Spinal cord (tissue), 10 donors: Measurements from ENCODE around the gene SSBP1. TPM values are rescaled to one million over a fixed set of nuclear protein-coding genes. Genes with fewer than 3 reads are reported as not detected.
A peak's percentile ranks its signal among the peaks of the same experiment; 100 is the strongest.

Source experiments
- DNase-seq, 6 donors: peaks; one replicate each; pipeline versions ENCODE4 v3.0.0 to v3.0.0-alpha.2; 2013 to 2015; ENCODE audit warnings: low spot score in 6 of 6, low read depth in 4 of 6
- H3K27ac ChIP-seq: one replicate; pipeline ENCODE4 v1.5.1; 2013; ENCODE audit warnings: low read depth, low read length, control low read depth
- H3K27me3 ChIP-seq: one replicate; pipeline ENCODE4 v1.6.1; 2013; ENCODE audit warnings: low read length; ENCODE audit not compliant: control insufficient read depth, insufficient read depth
- H3K36me3 ChIP-seq: one replicate; pipeline ENCODE4 v1.6.1; 2013; ENCODE audit warnings: low read length; ENCODE audit not compliant: control insufficient read depth, insufficient read depth
- H3K4me1 ChIP-seq: one replicate; pipeline ENCODE4 v1.6.1; 2013; ENCODE audit warnings: low read length; ENCODE audit not compliant: control insufficient read depth, insufficient read depth
- H3K4me3 ChIP-seq: one replicate; pipeline ENCODE4 v1.5.1; 2013; ENCODE audit warnings: low read depth, low read length, control low read depth
- H3K9me3 ChIP-seq: one replicate; pipeline ENCODE4 v1.6.1; 2013; ENCODE audit warnings: low read length; ENCODE audit not compliant: control insufficient read depth, insufficient read depth
- WGBS: methylation state at CpG from one replicate; pipeline ENCODE4 v1.1.5; 2013; ENCODE audit warnings: missing lambda C conversion rate; ENCODE audit not compliant: insufficient coverage; 5-methylcytosine and 5-hydroxymethylcytosine counted together
- polyA plus RNA-seq, 2 donors: library from polyadenylated mRNA; unstranded; fragments of 120-200 nt; gene quantifications; one replicate each; pipeline ENCODE4 v1.2.1, GENCODE V29; 2013; ENCODE audit not compliant: insufficient read length in 2 of 2
- total RNA-seq, 2 donors: library from RNA; depleted of rRNA in 1 of 2; stranded (reverse); fragments of 120-200 nt in 1 of 2; fragments of >200 nt in 1 of 2; gene quantifications; one replicate each; pipeline versions ENCODE4 v1.2.3 to v1.2.4, GENCODE V29; 2013 to 2014
- donor health status: healthy.

The SSBP1 gene
- total and polyA plus RNA-seq, 4 donors, result 86.5 to 150 (median 118) TPM

DNA sequence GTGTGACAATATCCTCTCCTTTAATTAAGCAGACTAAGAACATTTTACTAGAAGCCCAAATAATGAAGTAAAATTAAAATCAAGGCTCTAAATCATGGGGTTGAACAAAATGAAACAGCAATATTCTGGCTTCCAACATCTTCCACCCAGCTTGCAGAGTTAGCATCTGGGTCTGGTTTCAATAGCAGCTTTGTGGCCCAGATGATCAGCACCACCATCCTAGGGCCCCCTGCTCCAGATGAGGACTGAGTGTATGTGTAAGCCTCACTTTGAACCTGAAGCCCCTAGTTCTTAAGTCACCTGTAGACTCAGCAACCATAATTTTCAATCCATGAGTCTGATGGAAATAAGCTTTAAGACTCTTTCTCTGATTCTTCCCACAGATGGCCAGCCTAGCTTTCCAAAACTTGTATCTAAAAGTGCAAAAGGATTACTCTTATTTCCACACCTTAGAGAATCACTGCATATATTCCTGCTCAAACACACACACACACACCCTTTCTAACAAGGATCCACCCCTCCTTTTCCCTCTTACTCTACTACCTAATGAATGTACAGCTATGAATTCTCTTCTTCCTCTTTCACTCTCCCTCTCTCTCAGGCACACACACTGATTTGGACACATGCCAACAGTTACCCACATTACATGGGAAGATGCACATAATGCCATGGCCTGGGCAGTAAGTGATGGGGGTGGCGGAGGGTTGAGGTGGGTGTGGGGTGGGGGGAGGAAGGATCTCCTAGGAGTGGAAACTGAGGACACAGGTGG, 39.7 kb upstream of the SSBP1 start:
- no peaks in the 10 kb centered on the region for H3K36me3 ChIP-seq
- H3K27me3 ChIP-seq, result no peaks in the 10 kb centered on the region
- H3K27ac ChIP-seq, result no peak overlapping the region
- WGBS, result no CpG with 5 or more reads among the region's 1 CpG
- no peaks in the 10 kb centered on the region for H3K9me3 ChIP-seq
- no peak for DNase-seq
- no peak overlapping the region for H3K4me3 ChIP-seq
- H3K4me1 ChIP-seq, result peaks cover 28% of the 10 kb centered on the region

DNA sequence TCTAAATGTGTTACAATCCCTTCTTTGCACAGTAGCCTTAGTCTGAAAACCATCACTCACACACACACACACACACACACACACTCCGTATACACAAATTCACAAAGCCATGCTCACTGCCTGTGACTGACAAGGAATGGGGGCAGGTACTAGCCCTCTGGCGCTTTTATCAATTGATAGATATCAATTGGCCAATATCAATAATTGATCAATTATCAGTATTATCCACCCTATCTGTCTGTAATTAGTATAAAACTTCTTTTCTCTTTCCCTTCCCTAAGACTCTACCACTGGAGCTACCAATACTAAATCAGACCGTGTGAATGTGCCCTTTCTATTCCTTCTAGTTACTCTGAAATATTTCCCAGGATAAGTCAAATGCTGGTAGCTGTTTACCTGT, 38.3 kb upstream of the SSBP1 start:
- DNase-seq, result no peak
- no peaks in the 10 kb centered on the region for H3K27me3 ChIP-seq
- WGBS, result no CpG with 5 or more reads among the region's 3 CpGs
- no peaks in the 10 kb centered on the region for H3K36me3 ChIP-seq
- H3K4me3 ChIP-seq, result no peak overlapping the region
- H3K4me1 ChIP-seq, result peaks cover 28% of the 10 kb centered on the region
- no peak overlapping the region for H3K27ac ChIP-seq
- no peaks in the 10 kb centered on the region for H3K9me3 ChIP-seq

DNA sequence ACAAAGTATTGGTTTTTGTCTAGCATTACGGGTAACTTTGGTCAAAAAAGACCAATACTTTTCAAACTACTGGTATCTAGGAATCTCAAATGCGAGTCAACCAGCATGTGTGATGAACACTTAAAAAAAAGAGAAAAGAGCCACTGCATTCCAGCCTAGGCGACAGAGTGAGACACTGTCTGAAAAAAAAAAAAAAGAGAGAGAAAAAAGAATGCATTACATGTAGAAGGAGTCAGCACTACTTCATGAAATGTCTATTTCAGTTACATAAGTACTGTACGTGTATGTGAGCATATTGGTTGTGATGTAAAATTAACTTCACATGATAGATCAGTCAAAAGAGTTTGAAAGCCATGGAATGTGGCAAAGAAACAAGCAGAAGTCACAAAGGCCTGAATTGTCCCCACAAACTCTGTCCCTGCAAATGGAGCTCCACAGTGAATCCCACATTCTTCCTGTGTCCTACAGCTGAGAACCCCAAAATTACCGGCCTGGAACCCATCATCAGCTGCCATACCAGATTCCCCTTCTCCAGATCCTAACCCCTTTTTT, 37.8 kb upstream of the SSBP1 start:
- Histone ChIP-seq H3K36me3 (no peaks in the 10 kb centered on the region), H3K4me3 (peak overlapping the region; percentile 56), H3K27ac (peak overlapping the region; percentile 61), H3K27me3 (no peaks in the 10 kb centered on the region), H3K4me1 (peaks cover 28% of the 10 kb centered on the region), H3K9me3 (no peaks in the 10 kb centered on the region)
- DNase-seq, result peak in 1 of 6 donors; percentile 29
- WGBS, result 25% methylated on average over 2 of the region's 5 CpGs

DNA sequence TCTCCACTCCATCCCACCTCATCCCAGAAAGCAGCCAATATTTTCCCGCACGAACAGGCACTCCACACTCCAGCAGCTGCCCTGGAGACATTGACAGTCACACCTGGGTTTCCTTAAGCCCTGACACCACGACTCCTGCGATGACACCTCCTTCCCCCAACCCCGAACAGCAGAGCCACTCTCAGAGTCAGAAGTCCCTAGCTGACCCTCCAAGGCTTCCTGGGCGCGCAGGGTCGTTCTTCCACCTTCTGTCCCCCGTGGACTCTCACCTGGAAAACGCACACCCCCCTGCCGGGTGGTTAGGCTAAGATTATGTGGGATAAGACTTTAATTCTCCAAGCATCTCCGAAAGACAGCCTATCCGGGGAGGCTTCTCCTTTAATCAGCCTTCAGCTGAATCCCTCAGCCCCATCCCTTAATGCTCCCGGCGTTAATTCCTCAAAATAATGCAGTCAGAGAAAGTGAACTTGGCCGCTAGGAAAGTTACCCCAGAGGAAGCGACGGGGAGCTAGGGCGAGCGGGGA, 37.2 kb upstream of the SSBP1 start:
- Histone ChIP-seq H3K4me3 (peak overlapping the region; percentile 56), H3K36me3 (no peaks in the 10 kb centered on the region), H3K27me3 (no peaks in the 10 kb centered on the region), H3K9me3 (no peaks in the 10 kb centered on the region), H3K4me1 (peaks cover 25% of the 10 kb centered on the region), H3K27ac (peak overlapping the region; percentile 61)
- peak in 2 of 6 donors; percentile 39 to 46 for DNase-seq
- WGBS, result 10% methylated on average over 5 of the region's 20 CpGs

DNA sequence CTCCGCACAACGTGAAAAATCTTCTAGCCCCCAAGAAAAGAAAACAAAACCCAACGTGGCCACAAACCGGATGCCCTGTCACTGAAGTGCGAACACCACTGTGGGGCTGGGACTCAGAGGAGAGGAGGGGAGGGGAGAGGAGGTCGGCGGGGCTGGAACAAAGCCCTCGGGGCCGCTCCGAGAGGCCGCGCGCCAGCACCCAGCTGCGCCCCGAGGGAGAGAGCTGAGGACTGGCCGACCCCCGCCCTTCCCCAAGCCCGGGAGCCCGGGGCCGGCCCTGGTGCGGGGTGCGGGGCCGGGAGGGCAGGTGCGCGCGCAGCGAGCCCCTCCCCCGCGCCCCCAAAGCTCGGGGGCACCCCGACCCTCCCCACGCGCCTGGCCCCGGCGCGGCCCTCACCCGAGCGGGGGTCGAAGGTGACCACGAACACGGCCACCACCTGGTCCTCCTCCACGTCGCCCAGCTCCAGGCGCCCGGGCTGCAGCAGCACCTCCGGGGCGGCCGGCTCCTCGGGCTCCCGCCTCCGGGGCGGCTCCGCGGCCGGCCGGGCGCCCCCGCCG, 36.6 kb upstream of the SSBP1 start:
- H3K27ac ChIP-seq, result peak overlapping the region; percentile 61
- H3K4me3 ChIP-seq, result peak overlapping the region; percentile 56
- under 1% methylated on average over 57 of the region's 59 CpGs for WGBS
- no peaks in the 10 kb centered on the region for H3K36me3 ChIP-seq
- peaks cover 24% of the 10 kb centered on the region for H3K4me1 ChIP-seq
- peak in 3 of 6 donors; percentile 26 to 75 (median 62) for DNase-seq
- H3K9me3 ChIP-seq, result no peaks in the 10 kb centered on the region
- H3K27me3 ChIP-seq, result no peaks in the 10 kb centered on the region

DNA sequence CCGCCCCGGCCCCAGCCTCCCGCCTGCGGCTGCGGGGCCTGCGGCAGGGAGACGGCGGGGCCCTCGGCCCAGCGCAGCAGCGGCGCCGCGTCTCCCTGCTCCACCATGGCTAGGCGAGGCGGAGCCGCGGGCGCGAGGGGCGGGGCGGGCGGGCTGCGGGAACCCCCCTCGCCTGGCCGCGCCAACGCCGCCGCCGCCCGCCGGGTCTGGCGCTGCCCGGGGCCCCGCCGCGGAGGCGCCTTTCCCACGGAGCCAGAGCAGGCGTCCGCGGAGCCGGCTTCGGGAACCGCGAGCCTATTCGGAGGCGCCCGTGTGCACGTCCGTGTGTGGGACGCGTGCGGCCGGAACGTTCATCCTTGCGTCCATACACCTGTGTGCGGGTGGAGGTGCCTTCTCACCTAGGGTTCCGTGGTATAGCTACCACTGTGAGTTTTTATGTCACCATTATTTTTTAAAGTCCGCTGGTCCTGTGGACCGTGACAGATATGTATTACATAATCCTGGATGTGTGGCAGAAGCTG, 36.1 kb upstream of the SSBP1 start, which contains the start of gene DENND11:
DENND11 (minus strand) TSS at position 120 of the 521 bp plus-strand sequence; CDS start at position 107, 13 bp downstream.
- no peaks in the 10 kb centered on the region for H3K27me3 ChIP-seq
- WGBS, result under 1% methylated on average over 60 of the region's 62 CpGs
- peak in 4 of 6 donors; percentile 31 to 84 (median 66) for DNase-seq
- H3K4me1 ChIP-seq, result peaks cover 22% of the 10 kb centered on the region
- peak within 1 kb of the TSS; percentile 56 for H3K4me3 ChIP-seq
- no peaks in the 10 kb centered on the region for H3K9me3 ChIP-seq
- H3K36me3 ChIP-seq, result no peaks in the 10 kb centered on the region
- peak within 1 kb of the TSS; percentile 61 for H3K27ac ChIP-seq

DNA sequence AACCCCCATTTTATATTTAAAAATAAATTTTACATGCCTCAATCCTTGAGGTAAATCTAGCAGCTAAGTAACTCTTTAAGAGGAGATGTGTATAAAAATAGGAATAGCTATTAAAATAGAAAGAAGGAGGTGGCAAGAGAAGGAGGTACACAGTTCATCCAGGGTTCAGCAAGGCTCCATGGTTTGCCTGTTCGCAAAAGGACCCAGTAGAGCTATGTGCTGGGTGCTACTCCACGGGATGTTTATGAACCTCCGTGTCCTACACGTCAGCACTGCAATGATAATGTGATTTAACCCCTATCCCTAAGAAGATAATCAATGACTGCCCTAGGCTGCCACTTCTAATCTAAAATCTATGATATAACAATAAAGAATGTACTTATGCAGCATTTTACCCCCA, 35.3 kb upstream of the SSBP1 start:
- Histone ChIP-seq H3K4me3 (peak overlapping the region; percentile 56), H3K4me1 (peaks cover 17% of the 10 kb centered on the region), H3K36me3 (no peaks in the 10 kb centered on the region), H3K9me3 (no peaks in the 10 kb centered on the region), H3K27ac (no peak overlapping the region), H3K27me3 (no peaks in the 10 kb centered on the region)
- no peak for DNase-seq
- 88% methylated on average over 1 of the region's 4 CpGs for WGBS

DNA sequence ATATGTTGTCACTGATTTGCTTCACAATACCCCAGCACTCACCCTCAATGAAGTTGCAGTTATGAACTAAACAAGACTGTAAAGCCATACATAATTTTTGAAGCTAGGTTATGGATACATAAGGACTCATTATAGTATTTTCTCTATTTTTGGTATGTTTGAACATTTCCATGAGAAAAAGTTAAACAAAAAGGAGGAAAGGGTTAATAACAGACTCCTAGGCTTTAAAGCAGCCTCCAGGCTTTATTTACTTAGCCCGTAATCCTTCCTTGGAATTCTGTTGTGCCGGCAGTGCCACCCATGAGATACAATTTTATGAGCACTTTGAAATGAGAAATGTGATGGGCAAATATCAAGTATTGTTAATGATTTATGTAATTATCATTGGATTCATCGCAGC, 34.0 kb upstream of the SSBP1 start:
- WGBS, result 69% methylated on average over 3 of the region's 3 CpGs
- Histone ChIP-seq H3K9me3 (no peaks in the 10 kb centered on the region), H3K4me3 (no peak overlapping the region), H3K27ac (no peak overlapping the region), H3K36me3 (no peaks in the 10 kb centered on the region), H3K27me3 (no peaks in the 10 kb centered on the region), H3K4me1 (peaks cover 7% of the 10 kb centered on the region)
- no peak for DNase-seq

DNA sequence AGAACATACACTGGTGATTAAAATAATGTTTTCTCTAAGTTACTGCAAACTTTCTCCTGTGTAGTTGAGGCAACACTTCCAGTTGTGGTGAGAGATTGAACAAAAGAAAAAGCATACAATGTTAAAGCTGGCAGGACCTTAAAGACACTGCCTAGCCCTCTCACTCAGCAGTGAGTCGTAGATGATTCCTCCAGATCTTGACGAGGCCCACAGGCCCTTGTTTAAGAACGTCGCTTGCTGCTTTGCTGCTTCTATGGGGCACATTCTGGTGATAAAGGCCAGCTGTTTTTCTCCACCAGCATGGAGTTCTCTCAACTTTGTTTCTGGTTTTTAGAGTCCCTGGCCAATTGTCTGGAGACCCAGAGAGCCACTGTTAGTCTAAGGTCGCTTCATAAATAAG, 33.4 kb upstream of the SSBP1 start:
- WGBS, result 65% methylated on average over 5 of the region's 5 CpGs
- H3K9me3 ChIP-seq, result no peaks in the 10 kb centered on the region

More for the DNA sequence above, 33.4 kb upstream of the SSBP1 start:
- Histone ChIP-seq H3K36me3 (no peaks in the 10 kb centered on the region), H3K4me3 (no peak overlapping the region), H3K27me3 (no peaks in the 10 kb centered on the region), H3K4me1 (peaks cover 6% of the 10 kb centered on the region), H3K27ac (no peak overlapping the region)
- no peak for DNase-seq
